Fibroblast of gingiva (primary cell): ENCODE results near the gene CACNA1D.
"Not testable (repeated sequence)": the region's sequence is repeated elsewhere in the genome, so short reads cannot be mapped to it uniquely, and the experiment has no call there.

ENCODE experiments used
- DNase-seq: peaks from one replicate; pipeline ENCODE4 v3.0.0-alpha.2; 2011; ENCODE audit warnings: low read depth

CACNA1D gene

GRCh38 chr3:53616971-53617892 lies 122.8 kb downstream of the CACNA1D start:
- no peak for DNase-seq

- no peak for DNase-seq
Measured at GRCh38 chr3:53617893-53618523, 123.6 kb downstream of the CACNA1D start.

GRCh38 chr3:53618524-53618906 lies 124.1 kb downstream of the CACNA1D start:
- no peak for DNase-seq

DNA sequence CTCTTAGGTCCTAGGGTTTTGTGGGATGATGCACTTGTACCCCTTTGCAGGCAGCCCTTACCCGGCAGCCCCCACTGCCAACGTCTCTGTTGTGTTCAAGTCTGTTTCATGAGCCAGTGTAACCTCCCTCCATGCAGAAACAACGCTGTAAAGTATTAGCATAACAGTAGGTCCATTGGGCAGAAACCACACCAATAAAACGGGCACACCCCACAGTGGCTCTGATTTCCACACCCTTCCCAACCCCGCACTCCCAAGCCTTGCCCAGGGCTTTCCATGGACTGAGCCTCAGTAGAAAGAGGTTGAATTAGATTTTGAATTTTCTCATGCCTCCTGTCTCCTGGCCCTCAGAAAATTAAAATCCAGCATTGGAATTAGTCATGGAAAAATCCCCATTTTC lies 124.5 kb downstream of the CACNA1D start:
- no peak for DNase-seq

DNA sequence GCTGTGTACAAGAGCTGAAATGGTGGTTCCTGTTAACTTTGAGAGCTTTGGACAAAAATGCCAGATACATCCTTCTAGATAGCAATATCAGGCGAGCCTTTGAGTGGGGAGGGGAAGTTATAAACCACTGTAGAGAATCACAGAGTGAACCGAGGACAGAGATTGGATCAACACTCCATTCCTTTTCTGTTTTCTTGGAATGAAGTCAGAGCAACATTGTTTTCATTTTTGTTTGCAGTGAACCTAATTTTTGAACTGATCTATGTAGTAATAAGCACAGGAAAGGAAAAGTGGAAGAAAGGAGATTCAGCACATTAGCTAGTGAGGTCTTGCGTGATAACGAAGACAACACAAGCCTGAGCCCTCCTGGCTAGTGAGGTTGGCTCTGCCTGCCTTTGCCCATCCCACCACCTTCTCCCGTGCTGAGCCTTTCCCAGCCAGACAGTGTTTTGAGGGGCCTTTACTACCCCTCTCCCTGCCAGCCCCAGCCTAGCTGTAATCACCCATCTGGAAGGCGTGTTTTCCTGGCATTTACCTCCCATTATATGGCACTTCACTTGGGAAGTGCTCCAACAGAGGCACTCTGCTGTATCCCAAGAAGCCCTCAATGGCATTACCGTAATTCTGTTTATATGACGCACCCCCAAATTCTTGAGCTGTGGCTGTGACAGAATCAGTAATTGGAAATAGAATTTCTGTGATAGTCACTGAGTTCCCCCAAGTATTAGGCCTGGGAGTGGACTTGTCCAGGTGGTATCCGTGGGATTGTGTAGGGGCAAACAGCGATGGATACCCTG lies 129.8 kb downstream of the CACNA1D start:
- DNase-seq = no peak

GRCh38 chr3:53626876-53627275 lies 132.5 kb downstream of the CACNA1D start:
- no peak for DNase-seq

DNA sequence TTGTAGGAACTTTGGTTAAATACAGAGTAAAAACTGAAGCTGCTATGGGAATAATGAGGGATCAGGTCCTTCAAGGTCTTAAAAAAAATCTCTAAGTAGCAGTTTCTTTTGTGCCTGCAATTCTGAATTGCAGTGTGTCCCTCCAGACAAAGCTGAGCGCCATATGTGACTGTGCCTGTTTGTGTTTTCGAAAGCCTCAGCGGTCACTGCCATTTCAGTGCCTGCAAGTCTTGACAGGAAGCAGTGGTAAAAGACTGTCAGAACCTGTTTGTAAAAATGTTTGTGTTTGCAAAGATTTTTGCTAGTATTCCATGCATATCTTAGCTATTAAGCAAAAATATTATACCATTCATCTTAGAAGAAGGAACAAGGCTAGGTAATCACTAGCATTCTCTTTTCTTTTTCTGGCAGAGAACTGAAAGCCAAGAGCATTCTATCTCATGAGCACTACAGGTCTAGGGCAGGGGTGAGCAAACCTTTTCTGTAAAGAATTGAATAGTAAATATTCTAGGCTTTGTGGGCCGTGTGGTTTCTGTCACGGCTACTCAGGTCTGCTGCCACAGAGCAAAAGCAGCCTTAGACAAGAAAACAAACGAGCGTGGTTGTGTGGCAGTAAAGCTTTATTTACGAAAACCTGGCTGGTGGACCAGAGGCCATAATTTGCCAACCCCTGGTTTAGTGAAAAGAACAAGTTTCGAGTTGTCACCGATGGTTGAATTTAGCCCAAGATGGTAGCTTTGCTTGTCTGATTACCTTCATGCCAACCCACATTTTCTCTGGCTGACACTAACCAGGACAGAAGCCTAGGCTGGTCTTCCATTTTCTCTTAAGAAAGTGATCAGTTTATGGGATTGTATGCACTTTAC lies 134.4 kb downstream of the CACNA1D start:
- DNase-seq = no peak

GRCh38 chr3:53629402-53629723 lies 135.0 kb downstream of the CACNA1D start:
- no peak for DNase-seq

DNA sequence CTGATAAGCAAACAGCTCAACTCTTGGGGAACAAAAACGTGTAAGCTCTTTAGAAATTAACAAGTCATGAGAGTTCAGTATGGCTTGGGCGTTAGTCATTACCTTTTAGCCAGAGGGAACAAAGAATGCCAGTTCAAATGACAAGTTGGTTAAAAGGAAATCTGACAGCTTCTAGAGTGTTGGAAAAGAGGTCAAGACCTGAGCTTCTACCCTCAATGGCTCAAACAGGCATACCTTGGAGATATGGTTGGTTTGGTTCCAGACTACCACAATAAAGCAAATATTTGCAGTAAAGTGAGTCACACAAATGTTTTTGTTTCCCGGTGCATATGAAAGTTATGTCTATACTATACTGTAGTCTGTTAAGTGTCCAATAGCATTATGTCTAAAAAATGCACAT lies 136.1 kb downstream of the CACNA1D start:
- DNase-seq = no peak

DNA sequence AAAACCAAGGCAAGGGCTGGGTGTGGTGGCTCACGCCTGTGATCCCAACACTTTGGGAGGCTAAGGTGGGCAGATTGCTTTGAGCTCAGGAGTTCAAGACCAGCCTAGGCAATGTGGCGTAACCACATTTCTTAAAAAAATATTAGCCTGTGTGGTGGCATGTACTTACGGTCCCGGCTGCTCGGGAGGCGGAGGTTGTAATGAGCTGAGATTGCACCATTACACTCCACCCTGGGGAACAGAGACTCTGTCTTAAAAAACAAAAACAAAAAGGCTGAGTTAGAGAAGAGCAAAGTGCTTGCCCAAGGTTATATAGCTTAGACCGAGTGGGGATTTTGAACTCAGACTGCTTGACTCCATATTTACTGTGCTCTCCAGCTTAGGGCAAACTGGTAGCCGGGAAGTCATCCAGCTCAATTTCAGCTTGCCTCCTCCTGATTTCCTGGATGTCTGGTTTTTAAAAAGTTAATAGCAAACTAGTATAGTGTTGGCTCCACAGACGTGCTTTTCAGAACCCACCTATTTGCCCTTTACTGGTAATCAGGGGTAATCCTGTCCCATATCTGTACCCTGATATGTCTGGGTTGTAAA lies 138.9 kb downstream of the CACNA1D start:
- no peak for DNase-seq

GRCh38 chr3:53635041-53635440 lies 140.6 kb downstream of the CACNA1D start:
- no peak for DNase-seq

- not testable (repeated sequence) for DNase-seq
Measured at GRCh38 chr3:53638806-53639205, 144.4 kb downstream of the CACNA1D start.

GRCh38 chr3:53641397-53641796 lies 147.0 kb downstream of the CACNA1D start:
- no peak for DNase-seq

- DNase-seq = no peak
Measured at GRCh38 chr3:53642211-53642610, 147.8 kb downstream of the CACNA1D start.

DNA sequence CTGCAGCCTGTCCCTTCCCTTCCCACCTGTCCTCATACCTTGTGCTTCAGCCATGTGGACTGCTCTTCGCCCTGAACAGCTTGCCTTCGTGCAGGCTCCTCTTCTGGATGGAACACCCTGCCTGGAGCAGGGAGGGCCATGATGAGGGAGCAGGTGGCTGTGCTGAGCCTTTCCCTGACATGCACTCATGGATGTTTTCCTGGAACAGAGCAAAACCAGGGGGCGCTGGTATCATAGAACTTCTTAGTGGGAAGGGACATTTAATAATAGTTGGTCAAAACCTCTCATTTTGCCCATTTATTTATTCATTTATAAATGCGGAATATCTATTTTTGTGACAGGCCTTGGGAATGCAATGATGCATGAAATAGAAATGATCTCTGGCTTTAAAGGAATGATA lies 149.3 kb downstream of the CACNA1D start:
- DNase-seq = no peak

- DNase-seq = no peak
Measured at GRCh38 chr3:53645754-53646153, 151.3 kb downstream of the CACNA1D start.

DNA sequence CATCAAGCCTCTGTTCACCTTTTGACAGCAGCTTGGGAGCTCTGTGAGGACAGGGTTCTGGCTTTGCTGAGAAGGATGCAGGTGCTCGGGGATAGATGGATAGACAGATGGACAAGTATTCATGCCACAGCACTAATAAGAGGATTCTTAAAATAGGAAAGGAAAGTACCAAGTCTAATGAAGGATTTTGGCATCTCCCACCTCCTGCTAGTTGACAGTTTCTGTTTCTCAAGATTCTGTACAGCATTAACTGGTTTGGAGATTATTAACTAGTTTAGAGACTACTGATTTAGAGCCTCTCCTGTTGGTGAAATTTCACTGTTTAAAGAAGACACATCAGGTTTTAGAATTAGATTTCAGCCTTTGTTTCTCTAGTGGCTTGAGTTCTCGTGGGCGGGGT lies 152.3 kb downstream of the CACNA1D start:
- no peak for DNase-seq

GRCh38 chr3:53649816-53650215 lies 155.4 kb downstream of the CACNA1D start:
- DNase-seq = no peak

DNA sequence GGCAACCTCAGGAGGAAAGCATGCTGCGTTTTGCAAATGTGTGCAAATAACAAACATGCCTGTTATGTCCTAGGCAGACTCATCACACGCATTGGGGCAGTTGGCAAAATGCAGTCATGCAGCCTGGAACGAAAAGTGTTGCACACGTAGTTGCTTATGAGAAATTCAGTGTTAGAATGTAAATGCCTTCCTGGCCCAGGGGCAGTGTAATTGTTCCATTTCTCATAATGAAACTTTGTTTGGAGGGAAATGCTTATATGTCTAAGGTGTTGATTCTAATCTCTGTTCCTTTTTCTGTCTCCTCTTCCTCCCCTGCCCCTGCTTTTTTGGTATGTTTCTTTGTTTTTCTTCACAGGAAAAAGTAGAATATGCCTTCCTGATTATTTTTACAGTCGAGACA lies 156.0 kb downstream of the CACNA1D start:
- no peak for DNase-seq

- DNase-seq = no peak
Measured at GRCh38 chr3:53650928-53651661, 156.7 kb downstream of the CACNA1D start.

DNA sequence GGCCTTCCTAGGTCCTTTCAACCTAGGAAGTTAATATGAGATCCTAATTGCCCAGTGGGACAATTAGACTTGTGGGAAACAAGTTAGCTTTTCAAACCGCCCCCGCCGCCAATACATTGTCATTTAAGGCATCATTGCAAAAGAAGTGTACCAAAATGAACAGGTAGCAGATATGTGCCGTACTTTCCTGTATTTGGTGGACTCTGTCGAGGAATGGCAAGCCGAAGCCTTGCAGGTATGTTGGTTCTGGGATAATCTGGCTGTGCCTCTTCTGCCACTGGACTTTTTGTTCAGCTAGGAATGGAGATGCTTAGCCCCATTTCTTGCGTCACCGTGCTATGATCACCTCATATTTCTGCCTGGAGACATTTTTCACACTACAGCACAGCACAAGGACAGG lies 157.5 kb downstream of the CACNA1D start:
- DNase-seq = no peak
